Measurements from ENCODE around the gene WNT9B.
A peak's percentile ranks its signal among the peaks of the same experiment; 100 is the strongest.

WNT9B gene

DNA sequence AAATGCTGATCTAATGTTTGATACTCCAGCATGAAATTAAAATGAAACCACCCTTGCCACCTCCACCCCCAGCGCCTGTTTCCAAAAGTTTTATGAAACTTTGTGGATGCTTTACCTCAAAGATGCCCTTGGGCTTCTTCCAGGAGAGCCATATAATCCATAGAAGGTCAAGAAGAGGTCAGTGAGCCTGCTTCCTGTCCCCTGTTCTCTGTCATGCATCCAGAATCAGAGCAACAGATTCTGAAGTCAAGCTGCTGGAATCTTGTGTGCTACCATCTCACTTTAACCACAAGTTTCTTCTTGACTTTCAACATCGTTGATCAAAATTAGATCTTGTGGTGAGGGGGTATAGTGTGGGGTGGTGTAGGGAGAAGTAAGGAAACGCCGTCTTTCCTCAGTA, 80.2 kb downstream of the WNT9B start:
- no peak for TF ChIP-seq POLR2A (IDR thresholded peaks at IDR 0.05; ENCODE audit: low read length)
- no peak for TF ChIP-seq GATA1 (IDR thresholded peaks at IDR 0.05; ENCODE audit: low read depth, low read length)
- no peak for DNase-seq

GRCh38 chr17:46935658-46936266, 84.4 kb downstream of the WNT9B start:
- TF ChIP-seq POLR2A (IDR thresholded peaks at IDR 0.05; ENCODE audit: low read length) (peak; percentile 34), GATA1 (IDR thresholded peaks at IDR 0.05; ENCODE audit: low read depth, low read length) (no peak)
- peak; percentile 89 to 91 for DNase-seq
